NCI-H1694 treated with DMSO at 0.1 percent for 48 hours (cell line): Measurements from ENCODE around the gene ROCK2.

Source experiments
- DNase-seq: peaks from one replicate; lab custom pipeline; 2025; lab: John Stamatoyannopoulos, UW

Gene ROCK2

DNA sequence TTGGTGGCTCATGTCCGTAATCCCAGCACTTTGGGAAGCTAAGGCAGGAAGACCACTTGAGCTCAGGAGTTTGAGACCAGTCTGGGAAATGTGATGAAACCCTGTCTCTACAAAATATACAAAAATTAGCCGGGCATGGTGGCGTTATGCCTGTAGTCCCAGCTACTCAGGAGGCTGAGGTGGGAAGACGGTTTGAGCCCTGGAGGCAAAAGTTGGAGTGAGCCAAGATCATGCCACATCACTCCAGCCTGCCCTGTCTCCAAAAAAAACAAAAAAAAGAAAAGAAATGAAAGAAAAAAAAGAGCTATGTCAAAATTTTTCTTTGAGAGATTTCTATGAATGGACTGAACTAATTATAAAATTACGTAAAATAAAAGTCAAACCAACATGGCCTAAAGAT lies 34.7 kb downstream of the ROCK2 start:
- no peak for DNase-seq

DNA sequence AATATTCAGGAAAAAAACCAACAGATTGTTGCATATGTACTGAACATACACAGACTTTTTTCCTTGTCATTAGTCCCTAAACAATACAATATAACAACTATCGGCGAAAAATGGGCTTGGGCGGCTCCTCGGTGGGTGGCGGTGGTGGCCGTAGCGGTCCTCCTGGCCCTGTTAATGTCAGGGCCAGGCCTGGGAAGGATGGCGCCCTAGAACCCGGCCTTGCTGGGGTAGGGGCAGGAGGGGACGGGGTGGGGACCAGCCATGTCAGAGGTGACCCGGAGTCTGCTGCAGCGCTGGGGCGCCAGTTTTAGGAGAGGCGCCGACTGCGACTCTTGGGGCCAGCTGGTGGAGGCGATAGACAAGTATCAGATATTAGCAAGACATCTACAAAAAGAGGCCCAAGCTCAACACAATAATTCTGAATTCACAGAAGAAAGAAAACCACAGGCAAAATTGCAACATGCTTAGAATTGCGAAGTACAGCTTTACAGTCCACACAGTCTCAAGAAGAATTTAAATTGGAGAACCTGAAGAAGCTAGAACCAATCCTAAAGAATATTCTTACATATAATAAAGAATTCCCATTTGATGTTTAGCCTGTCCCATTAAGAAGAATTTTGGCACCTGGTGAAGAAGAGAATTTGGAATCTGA lies 36.5 kb downstream of the ROCK2 start:
- no peak for DNase-seq

DNA sequence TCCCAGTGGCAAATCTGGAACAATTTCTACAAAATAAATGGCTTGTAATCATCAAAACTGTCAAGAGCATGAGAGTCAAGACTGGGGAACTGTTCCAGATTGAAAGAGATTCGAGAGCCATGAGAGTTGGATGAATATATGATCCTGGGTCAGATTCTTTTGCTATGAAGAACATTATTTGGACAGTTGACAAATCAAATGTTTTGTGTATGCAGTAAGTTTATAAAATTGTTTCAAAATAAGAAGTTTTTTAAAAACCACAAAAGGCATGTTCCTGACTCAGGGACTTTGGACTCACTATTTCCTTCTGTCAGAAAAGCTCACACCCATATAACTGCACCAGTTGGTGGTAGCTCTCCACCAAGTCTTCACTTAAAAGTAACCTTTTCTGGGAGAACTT lies 38.5 kb downstream of the ROCK2 start:
- no peak for DNase-seq

DNA sequence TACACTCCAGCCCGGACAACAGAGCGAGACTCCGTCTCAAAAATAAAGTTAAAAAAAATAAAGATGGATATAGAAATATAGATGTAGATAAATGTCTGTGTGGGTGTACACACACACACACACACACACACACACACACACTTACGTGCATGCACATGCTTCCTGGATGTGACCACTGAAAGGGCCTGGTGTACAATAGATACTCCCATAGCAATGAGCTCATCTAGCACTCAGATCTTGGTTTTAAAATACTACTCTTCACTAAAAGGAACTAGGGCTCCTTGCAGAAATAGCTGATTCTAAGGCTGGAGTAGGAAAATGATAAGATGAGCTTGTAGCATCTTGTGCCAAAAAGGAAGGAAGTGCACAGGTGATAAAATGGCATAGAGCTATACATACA lies 39.1 kb downstream of the ROCK2 start:
- DNase-seq = no peak

DNA sequence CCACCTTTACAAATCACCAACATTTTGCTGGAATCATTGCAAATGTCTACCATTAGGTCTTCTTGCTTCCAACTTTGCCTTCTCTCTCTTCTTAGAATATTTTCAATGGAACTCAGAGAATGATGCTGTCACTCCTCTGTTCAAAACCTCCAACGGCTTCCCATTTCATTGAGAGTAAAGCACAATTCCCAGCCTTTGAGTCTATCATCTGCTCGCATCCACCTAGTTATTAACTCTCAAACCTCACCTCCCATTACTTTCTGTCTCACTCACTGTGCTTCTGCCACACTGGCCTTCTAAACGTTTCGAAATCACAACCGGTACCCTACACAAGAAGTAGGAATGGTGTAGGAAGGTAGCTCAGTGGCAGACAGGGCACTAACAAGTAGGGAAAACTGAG lies 40.0 kb downstream of the ROCK2 start:
- no peak for DNase-seq

DNA sequence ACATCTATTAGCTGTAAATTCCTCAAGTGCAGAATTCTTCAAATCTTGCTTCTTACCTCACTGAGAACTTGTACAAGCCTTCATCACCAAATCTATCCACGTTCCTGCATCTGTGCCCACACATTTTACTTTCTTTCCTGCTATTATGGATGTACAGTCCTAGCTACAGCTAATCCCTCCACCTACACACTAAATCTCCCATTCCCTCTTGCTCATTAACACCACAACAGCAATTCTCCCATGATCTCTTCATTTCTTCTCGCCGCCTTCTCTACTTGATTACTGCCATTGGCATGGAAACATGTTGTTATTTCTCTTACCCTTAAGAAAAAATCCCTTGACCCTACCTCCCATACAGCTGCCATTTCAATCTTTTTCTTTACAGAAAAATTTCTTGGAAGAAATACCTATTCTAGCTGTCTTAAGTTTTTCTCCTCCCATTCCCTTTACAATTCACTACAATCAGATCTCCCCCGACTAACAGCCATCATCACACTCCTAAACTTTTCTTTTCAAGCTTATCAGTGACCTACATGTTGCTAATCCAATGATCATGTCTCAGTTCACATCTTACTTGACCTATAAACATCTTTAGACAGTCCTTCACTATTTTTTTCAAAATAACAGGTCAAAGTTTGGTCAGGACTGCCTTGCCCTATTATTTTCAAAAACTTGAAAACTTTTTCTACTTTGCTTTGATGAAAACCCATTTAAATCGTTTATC lies 41.0 kb downstream of the ROCK2 start:
- no peak for DNase-seq

DNA sequence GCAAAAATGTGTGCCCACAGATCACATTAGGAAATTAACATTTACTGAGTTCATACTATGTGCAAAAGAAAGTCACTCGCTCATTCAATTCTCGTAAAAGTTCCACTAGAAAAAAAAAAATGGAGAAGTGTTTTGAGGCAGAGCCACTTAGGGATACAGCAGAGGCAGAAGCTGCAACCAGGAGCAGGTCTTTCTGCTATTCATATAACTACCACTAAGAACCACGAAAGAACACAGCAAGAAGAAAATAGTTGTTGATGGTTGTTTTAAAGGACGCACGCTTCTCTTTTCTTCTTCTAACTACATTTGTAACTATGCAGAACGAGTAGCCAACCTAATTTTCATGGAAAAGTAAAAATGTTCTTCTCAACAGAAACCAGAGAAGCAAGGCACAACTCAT lies 45.0 kb downstream of the ROCK2 start:
- DNase-seq = no peak

DNA sequence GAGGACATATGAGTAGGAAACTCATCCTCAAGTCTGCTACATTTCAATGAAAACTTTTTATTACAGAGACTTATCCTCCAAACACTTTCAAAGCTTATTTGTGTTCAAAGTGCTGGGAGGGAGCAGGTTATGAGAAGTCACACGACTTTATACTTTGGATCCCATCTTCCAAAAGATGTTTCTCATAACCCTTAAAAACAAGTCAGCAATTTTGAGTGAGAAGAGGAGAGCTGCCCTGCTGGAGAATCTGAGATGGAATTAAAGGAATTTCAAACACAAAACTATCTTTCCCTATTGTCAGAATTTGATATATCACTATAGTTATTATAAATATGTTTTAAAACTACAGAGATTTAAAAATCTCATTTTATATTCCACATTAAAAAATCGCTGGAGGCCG lies 45.8 kb downstream of the ROCK2 start:
- DNase-seq = no peak

DNA sequence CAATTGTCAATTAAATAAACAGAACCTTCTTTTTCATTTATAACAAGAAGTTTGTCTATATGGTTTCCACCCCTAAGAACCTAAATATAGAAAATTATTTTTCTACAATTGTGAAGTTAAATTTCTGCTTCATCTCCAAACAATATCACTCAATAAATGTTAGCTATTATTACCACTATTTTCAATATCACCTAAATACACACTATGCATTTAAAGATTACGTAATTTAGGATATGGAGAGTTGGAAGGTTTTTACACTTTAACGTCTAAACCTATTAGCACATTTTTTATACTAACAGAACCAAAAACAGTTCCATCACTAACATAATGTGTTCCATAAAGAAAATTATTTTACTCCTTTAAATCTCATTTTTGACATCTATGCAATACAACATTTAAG lies 48.0 kb downstream of the ROCK2 start:
- DNase-seq = no peak

DNA sequence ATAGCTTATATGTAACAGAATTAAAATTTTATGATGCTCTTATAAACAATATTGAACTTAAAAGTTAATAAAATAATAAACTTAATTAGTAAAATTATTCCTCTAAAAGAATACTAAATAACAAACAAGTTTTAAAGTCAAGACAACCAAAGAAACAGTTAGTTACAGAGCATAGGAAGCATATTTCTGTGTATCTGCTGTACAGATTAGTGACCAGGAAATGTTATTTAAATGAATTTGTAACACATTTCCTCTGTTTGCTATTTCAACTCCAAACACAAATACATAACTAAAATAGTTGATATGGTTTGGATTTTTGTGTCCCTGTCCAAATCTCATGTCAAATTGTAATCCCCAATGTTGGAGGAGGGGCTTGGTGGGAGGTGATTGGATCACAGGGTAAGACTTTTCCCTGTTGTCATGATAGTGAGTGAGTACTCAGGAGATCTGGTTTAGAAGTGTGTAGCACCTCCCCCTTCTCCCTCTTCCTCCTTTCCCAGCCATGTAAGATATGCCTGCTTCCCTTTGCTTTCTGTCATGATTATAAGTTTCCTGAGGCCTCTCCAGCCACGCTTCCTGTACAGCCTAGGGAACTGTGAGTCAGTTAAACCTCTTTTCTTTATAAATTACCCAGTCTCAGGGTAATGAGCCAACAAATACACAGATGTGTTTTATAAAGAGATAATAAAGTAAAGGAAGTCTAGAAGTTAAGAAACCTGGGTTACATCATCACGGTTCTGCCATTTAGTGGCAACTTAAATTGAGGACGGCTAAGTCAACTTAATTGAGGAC lies 51.8 kb downstream of the ROCK2 start:
- DNase-seq = no peak

DNA sequence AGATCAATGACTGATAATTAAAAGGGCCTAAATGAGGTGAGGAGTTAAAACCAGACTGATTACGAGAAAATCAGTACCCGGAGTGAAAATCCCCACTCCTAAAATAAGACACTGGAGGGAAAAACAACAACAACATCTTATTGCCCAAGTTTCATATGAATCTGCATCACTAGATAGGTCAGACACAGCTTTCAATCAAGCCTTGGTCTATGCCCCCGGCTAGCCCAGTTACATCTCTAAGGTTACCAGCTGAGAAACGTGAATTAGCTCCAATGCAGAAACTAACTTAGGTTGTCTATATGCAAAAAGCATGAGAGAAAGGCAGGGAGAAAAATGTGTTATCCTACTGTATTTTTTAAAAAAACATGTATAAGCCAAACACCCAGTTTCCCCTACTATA lies 53.7 kb downstream of the ROCK2 start:
- DNase-seq = no peak

DNA sequence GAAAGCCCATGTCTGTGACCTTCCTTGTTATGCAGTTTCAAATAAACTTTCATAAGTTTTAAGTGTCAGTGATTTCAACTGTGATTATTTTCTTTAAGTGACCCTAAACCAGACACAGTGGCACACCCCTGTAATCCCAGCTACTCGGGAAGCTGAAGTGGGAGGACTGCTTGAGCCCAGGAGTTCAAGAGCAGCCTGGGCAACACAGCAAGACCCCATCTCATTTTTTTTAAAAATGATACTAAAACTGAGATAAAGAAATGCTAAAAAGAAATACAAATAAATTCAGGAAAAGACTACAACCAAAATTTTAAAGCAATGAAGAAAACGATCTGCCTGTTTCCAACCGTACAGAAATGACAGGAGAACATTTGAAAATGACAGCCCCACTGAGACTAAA lies 54.2 kb downstream of the ROCK2 start:
- no peak for DNase-seq

DNA sequence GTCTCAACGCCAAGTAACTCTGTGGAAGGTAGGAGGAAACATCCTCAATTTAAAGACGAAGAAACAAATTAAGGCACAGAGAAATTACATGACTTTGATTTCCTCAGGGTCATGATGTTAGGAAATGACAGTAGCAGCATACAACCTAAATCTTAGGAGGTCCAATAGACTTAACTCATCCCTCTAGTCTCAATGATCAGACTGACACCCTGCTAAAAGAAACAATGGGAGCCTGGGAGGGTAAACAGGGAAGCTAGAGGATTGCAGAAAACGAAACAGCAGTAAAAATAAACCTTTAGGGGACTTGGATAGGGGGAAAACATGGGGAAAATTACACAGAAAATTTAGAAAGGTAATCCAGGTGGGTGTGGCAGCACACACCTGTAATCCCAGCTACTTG lies 56.0 kb downstream of the ROCK2 start:
- no peak for DNase-seq

DNA sequence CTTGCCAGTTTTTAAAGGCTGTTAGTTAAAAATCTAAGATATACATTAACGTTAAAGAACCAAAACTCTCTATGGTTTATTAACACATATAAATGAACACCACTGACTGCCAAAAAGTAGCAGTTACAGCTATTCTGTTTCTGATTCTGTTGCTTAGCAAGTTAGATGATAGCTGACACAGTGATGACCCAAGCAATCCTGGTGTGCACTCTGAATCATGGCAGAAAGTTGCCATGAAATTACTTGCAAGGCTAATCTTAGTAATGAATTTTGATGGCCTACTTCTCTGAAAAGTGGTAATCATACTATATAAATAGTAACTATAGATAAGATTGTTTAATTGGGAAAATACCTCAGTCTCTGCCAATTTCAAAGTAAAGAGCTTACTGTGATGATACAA lies 57.7 kb downstream of the ROCK2 start:
- DNase-seq = no peak

DNA sequence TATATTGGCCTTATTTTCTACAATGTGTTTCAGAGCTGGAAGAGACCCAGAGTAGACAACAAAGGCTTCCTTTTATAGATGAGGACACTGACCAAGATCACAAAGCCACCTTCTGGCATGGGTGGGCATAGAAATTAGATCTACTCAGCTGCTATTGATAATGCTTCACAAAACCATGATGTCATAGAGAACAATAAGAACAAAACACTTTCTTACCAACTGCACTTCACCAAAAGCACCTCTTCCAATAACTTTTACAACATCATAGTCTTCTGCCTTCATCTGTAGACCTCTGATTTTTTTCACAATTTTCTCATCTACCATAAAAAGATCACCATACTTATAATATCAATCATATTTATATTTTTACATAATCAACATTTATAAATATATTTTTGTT lies 58.1 kb downstream of the ROCK2 start:
- no peak for DNase-seq

DNA sequence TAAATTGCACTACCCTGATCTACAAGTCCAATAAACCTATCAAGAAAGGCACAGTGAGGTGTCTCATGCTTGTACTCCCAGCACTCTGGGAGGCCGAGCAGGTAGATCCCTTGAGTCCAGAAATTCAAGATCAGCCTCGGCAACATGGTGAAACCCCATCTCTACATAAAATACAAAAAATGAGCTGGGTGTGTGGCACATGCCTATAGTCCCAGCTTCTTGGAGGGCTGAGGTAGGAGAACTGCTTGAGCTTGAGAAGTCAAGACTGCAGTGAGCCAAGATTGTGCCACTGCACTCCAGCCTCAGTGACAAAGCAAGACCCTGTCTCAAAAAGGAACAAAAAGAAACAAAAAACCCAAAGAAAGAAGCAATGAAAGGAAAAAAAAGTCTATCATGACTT lies 58.9 kb downstream of the ROCK2 start:
- DNase-seq = no peak

DNA sequence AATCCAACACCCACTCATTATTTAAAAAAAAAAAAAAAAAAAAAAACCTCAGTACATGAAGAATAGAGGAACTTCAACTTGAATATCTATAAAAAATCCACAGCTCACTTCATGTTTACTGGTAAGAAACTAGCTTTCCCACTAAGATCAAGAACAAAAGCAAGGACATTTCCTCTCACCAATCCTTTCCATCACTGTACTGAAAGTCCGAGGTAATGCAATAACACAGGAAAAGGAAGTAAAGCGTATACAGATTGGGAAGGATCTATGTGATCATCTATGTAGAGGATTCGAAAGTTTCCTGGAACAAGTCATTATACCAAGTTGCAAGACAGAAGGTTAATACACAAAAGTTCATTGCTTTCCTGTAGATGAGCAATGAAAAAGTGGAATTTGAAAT lies 63.2 kb downstream of the ROCK2 start:
- no peak for DNase-seq

DNA sequence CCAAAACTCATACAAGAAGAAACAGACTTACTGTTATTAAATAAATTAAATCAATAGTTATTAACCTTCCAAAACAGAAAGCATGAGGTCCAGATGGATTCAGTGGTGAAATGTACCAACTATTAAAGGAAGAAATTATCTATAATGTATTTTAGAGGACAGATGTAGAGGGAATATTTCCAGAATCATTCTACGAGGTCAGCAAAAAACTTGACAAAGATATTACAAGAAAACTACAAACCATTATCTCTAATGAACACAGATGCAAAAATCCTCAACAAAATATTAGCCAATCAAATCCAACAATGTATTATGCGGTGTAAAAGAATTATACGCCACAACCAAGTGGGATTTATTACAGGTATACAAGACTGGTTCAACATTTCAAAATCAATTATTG lies 63.7 kb downstream of the ROCK2 start:
- DNase-seq = no peak

DNA sequence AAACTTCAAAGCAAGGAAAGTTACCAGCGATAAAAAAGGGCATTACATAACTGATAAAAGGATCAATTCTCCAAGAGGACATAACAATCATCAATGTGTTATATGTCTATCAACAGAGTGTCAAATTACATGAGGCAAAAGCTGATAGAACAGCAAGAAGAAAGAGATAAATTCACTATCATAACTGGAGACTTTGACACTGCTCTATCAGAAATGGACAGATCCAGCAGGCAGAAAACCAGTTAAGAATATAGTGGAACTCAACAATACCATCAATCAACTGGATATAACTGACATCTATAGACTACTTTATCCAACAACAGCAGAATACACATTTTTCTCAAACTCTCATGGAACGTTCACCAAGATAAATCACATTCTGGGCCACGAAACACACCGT lies 65.0 kb downstream of the ROCK2 start:
- DNase-seq = no peak

DNA sequence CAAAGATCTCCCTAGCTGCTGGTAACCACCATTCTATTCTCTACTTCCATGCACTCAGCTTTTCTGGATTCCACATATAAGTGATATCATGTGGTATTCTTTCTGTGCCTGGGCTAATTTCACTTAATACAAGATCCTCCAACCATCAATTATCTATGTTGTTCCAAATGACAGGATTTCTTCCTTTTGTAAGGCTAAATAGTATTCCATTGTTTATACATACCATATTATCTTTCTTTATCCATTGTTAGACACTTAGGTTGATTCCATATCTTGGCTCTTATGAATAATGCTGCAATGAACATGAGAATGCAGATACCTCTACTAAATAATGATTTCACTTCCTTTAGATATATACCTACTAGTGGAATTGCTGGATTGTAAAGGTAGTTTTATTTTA lies 66.2 kb downstream of the ROCK2 start:
- DNase-seq = no peak

DNA sequence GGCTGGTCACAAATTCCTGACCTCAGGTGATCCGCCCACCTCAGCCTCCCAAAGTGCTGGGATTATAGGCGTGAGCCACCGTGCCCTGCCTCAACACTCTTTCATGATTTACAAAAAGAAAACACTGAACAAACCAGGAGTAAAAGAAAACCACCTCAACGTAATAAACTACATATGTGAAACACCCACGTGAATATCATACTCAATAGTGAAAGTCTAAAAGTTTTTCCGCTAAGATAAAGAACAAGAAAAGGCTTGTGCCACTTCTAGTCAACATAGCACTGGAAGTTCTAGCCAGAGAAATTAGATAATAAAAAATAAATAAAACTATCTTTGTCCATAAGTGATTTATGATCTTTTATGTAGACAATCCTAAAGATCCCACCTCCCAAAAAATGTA lies 68.5 kb downstream of the ROCK2 start:
- DNase-seq = no peak

DNA sequence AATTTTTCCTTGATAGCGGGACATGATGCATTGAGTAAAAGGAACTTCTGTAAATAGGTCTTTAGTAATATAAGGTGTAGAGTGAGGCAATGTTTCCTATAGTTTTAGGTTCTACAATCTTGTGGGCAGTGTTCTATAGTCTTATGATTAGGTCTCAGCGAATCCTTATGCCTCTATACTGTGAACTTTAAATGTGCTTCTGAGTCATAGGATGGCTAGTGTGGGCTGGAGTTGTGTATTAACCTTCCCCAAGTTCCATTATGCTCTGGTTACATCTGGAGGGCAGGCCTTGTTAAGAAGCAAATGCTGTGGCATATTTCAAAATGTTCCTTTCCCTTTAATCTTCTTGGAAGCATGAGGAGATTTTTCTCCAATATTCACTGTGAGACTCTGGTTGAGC lies 73.5 kb downstream of the ROCK2 start:
- no peak for DNase-seq

DNA sequence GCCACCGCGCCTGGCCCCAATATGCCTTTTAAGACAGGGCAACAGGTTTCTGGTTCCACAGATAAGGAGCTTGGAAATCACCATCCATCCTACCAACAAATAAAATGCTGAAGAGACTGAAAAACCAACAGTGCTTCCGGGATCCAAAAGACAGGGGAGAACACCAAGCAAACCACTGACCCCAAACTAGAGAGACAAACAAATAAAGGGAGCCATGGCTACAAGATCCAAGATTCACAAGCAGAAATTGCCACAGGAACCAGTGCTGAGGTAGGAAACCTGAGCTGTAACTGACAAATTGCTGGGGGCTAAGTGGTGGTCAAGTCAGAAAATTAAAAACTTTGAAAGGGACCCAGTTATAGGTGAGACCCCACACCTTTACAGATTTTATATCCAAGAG lies 76.5 kb downstream of the ROCK2 start:
- DNase-seq = no peak
